ENCODE data around the gene THADA.

DNA sequence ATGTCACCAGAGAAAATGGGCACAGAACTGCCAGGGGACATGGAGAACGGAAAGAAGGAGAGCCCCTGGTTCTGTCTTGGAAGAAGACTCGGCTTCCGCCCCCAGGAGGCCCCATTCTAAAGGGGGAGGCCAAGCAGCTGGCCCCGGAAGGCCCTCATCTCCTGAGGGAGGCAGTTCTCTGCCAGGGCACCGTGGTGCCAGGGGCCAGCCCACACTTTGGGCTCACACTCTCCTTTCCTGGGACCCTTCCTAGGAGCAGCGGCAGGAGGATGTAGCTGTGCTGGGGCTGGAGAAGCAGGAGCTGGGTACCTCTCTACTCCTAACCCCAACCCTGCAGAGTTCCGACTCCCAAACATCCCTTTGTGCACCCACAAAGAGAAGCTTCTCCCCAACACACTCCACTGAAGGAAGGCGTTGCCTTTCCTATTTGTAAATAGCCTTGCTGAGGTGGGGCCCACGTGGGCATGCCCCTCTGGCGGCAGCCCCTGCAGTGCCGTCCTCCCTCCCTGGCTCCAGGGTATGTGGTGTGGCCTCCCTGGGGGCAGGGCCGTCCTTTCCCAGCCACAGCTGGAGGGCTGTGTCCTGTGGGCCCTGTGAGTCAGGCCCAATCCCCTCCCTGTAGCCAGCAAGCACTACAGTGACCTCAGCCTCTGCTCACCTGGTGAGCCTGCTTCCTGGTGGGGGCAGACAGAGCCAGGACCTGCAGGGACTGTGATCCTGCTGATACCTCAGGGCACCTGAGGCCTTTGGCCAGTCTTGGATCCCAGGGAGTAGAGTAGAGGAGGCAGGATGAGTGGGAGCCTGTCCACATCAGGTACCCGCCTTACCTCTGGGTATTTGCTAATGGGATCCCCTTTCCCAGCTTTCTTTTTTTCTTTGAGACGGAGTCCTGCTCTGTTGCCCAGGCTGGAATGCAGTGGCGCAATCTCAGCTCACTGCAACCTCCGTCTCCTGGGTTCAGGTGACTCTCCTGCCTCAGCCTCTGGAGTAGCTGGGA, 396.0 kb downstream of the THADA start:
- TF ChIP-seq, protein P1, sequence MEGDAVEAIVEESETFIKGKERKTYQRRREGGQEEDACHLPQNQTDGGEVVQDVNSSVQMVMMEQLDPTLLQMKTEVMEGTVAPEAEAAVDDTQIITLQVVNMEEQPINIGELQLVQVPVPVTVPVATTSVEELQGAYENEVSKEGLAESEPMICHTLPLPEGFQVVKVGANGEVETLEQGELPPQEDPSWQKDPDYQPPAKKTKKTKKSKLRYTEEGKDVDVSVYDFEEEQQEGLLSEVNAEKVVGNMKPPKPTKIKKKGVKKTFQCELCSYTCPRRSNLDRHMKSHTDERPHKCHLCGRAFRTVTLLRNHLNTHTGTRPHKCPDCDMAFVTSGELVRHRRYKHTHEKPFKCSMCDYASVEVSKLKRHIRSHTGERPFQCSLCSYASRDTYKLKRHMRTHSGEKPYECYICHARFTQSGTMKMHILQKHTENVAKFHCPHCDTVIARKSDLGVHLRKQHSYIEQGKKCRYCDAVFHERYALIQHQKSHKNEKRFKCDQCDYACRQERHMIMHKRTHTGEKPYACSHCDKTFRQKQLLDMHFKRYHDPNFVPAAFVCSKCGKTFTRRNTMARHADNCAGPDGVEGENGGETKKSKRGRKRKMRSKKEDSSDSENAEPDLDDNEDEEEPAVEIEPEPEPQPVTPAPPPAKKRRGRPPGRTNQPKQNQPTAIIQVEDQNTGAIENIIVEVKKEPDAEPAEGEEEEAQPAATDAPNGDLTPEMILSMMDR (IDR thresholded peaks at IDR 0.05) = no peak
- TF ChIP-seq POLR2A (IDR thresholded peaks at IDR 0.05) = no peak

Measured in thyroid gland (tissue), 4 donors.